IPS-20b (cell line): ENCODE data around the gene FAM131A.
A peak's percentile ranks its signal among the peaks of the same experiment; 100 is the strongest.

Source experiments
- H3K27ac ChIP-seq: one replicate; pipeline ENCODE4 v1.5.1; 2013; ENCODE audit warnings: low read length
- H3K27me3 ChIP-seq: 2 replicates; pipeline ENCODE4 v1.6.1; 2013; ENCODE audit warnings: mild to moderate bottlenecking, low read length, inconsistent platforms; ENCODE audit not compliant: insufficient read depth
- H3K36me3 ChIP-seq: 2 replicates; pipeline ENCODE4 v1.6.1; 2013; ENCODE audit warnings: low read depth, mild to moderate bottlenecking, inconsistent platforms, low read length, moderate library complexity; ENCODE audit not compliant: insufficient read depth
- H3K4me1 ChIP-seq: 2 replicates; pipeline ENCODE4 v1.6.1; 2013; ENCODE audit warnings: mild to moderate bottlenecking, control low read depth, inconsistent platforms, low read length, moderate library complexity; ENCODE audit not compliant: insufficient read depth
- H3K4me3 ChIP-seq: 2 replicates; pipeline ENCODE4 v1.5.1; 2013; ENCODE audit warnings: mild to moderate bottlenecking, low read length, inconsistent platforms
- H3K9ac ChIP-seq: 2 replicates; pipeline ENCODE4 v1.6.1; 2013; ENCODE audit warnings: low read depth, mild to moderate bottlenecking, inconsistent platforms, low read length, moderate library complexity
- H3K9me3 ChIP-seq: 2 replicates; pipeline ENCODE4 v1.6.1; 2013; ENCODE audit warnings: mild to moderate bottlenecking, low read depth, low read length, inconsistent platforms; ENCODE audit not compliant: insufficient read depth

The FAM131A gene

GRCh38 chr3:184352897-184353545, 15.6 kb downstream of the FAM131A start:
- Histone ChIP-seq H3K36me3 (peaks cover 62% of the 10 kb centered on the region), H3K9me3 (no peaks in the 10 kb centered on the region), H3K27ac (no peak overlapping the region), H3K27me3 (no peaks in the 10 kb centered on the region), H3K4me3 (no peak overlapping the region), H3K9ac (no peak overlapping the region), H3K4me1 (no peaks in the 10 kb centered on the region; the same call in 1 of the 2 replicates)

GRCh38 chr3:184353546-184353941, 16.1 kb downstream of the FAM131A start:
- Histone ChIP-seq H3K9me3 (no peaks in the 10 kb centered on the region), H3K27ac (no peak overlapping the region), H3K9ac (no peak overlapping the region), H3K27me3 (no peaks in the 10 kb centered on the region), H3K4me1 (no peaks in the 10 kb centered on the region; the same call in 1 of the 2 replicates), H3K4me3 (no peak overlapping the region), H3K36me3 (peaks cover 68% of the 10 kb centered on the region)

- Histone ChIP-seq H3K9ac (no peak overlapping the region), H3K4me3 (no peak overlapping the region), H3K27me3 (no peaks in the 10 kb centered on the region), H3K27ac (no peak overlapping the region), H3K9me3 (no peaks in the 10 kb centered on the region), H3K36me3 (peaks cover 70% of the 10 kb centered on the region), H3K4me1 (no peaks in the 10 kb centered on the region; the same call in 1 of the 2 replicates)
Observed at GRCh38 chr3:184354121-184354728, 16.8 kb downstream of the FAM131A start.

GRCh38 chr3:184354754-184355153, 17.4 kb downstream of the FAM131A start:
- Histone ChIP-seq H3K4me1 (no peaks in the 10 kb centered on the region; the same call in 1 of the 2 replicates), H3K27me3 (no peaks in the 10 kb centered on the region), H3K9ac (no peak overlapping the region), H3K9me3 (no peaks in the 10 kb centered on the region), H3K4me3 (no peak overlapping the region), H3K27ac (no peak overlapping the region), H3K36me3 (peaks cover 70% of the 10 kb centered on the region)

- Histone ChIP-seq H3K9me3 (no peaks in the 10 kb centered on the region), H3K27ac (no peak overlapping the region), H3K4me1 (peaks cover 4% of the 10 kb centered on the region), H3K4me3 (no peak overlapping the region), H3K9ac (no peak overlapping the region), H3K36me3 (peaks cover 70% of the 10 kb centered on the region), H3K27me3 (peaks cover 4% of the 10 kb centered on the region)
Observed at GRCh38 chr3:184355261-184356040, 18.1 kb downstream of the FAM131A start.

- Histone ChIP-seq H3K4me3 (no peak overlapping the region), H3K36me3 (peaks cover 53% of the 10 kb centered on the region), H3K27me3 (peaks cover 13% of the 10 kb centered on the region), H3K4me1 (peaks cover 9% of the 10 kb centered on the region), H3K9me3 (no peaks in the 10 kb centered on the region), H3K27ac (no peak overlapping the region), H3K9ac (no peak overlapping the region)
Observed at GRCh38 chr3:184357248-184358123, 20.1 kb downstream of the FAM131A start.

- Histone ChIP-seq H3K9ac (no peak overlapping the region), H3K27me3 (peaks cover 13% of the 10 kb centered on the region), H3K9me3 (no peaks in the 10 kb centered on the region), H3K36me3 (peaks cover 45% of the 10 kb centered on the region), H3K4me3 (no peak overlapping the region), H3K27ac (no peak overlapping the region), H3K4me1 (peaks cover 9% of the 10 kb centered on the region)
Observed at GRCh38 chr3:184358124-184358767, 20.8 kb downstream of the FAM131A start.

GRCh38 chr3:184358921-184359350, 21.5 kb downstream of the FAM131A start:
- no peak overlapping the region for H3K27ac ChIP-seq
- peaks cover 10% of the 10 kb centered on the region for H3K4me1 ChIP-seq
- H3K36me3 ChIP-seq = peaks cover 38% of the 10 kb centered on the region
- no peaks in the 10 kb centered on the region for H3K9me3 ChIP-seq
- H3K4me3 ChIP-seq = no peak overlapping the region
- H3K27me3 ChIP-seq = peaks cover 13% of the 10 kb centered on the region
- H3K9ac ChIP-seq = no peak overlapping the region

- no peak overlapping the region for H3K9ac ChIP-seq
Observed at GRCh38 chr3:184359610-184360009, 22.2 kb downstream of the FAM131A start.

GRCh38 chr3:184360070-184360928, 22.9 kb downstream of the FAM131A start:
- H3K4me3 ChIP-seq = peak overlapping the region; percentile 96
- H3K27ac ChIP-seq = no peak overlapping the region
- H3K27me3 ChIP-seq = peaks cover 13% of the 10 kb centered on the region
- no peaks in the 10 kb centered on the region for H3K9me3 ChIP-seq
- H3K9ac ChIP-seq = peak overlapping the region; percentile 51; the same call in 1 of the 2 replicates
- H3K4me1 ChIP-seq = peaks cover 13% of the 10 kb centered on the region
- peaks cover 35% of the 10 kb centered on the region for H3K36me3 ChIP-seq

More at GRCh38 chr3:184359610-184360009, 22.2 kb downstream of the FAM131A start:
- Histone ChIP-seq H3K27ac (no peak overlapping the region), H3K27me3 (peaks cover 13% of the 10 kb centered on the region), H3K36me3 (peaks cover 35% of the 10 kb centered on the region), H3K4me1 (peaks cover 13% of the 10 kb centered on the region), H3K4me3 (no peak overlapping the region; the same call in 1 of the 2 replicates), H3K9me3 (no peaks in the 10 kb centered on the region)
